Mammary epithelial cell (primary cell): ENCODE measurements around the gene ARID1B.
"Not testable (repeated sequence)": the region's sequence is repeated elsewhere in the genome, so short reads cannot be mapped to it uniquely, and the experiment has no call there.

Experiments
- EZH2 ChIP-seq: IDR thresholded peaks from 2 replicates; pipeline ENCODE4 v1.6.1; 2012; ENCODE audit warnings: low read length, inconsistent platforms, borderline replicate concordance
- TF ChIP-seq, protein P1 (sequence below), 2 donors: IDR thresholded peaks in 1 of 2; conservative IDR thresholded peaks in 1 of 2; 2 replicates each; pipeline ENCODE4 v1.5.1; 2011 to 2012; ENCODE audit warnings: inconsistent platforms in 2 of 2, low read length in 2 of 2, mild to moderate bottlenecking in 2 of 2, control low read depth in 1 of 2, low read depth in 1 of 2; ENCODE audit not compliant: insufficient read depth in 1 of 2; ENCODE audit errors: extremely low read depth in 1 of 2

DNA sequence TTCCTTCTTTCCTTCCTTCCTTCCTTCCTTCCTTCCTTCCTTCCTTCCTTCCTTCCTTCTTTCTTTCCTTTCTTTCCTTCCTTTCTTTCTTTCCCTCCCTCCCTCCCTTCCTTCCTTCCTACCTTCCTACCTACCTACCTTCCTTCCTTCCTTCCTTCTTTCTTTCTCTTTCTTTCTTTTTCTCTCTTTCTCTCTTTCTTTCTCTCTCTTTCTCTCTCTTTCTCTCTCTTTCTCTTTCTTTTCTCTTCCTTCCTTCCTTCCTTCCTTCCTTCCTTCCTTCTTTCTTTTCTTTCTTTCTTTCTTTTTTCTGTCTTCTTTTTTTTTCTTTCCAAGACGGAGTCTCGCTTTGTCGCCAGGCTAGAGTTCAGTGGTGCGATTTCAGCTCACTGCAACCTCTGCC, 262.5 kb downstream of the ARID1B start:
- not testable (repeated sequence) for TF ChIP-seq EZH2
- TF ChIP-seq, protein P1, sequence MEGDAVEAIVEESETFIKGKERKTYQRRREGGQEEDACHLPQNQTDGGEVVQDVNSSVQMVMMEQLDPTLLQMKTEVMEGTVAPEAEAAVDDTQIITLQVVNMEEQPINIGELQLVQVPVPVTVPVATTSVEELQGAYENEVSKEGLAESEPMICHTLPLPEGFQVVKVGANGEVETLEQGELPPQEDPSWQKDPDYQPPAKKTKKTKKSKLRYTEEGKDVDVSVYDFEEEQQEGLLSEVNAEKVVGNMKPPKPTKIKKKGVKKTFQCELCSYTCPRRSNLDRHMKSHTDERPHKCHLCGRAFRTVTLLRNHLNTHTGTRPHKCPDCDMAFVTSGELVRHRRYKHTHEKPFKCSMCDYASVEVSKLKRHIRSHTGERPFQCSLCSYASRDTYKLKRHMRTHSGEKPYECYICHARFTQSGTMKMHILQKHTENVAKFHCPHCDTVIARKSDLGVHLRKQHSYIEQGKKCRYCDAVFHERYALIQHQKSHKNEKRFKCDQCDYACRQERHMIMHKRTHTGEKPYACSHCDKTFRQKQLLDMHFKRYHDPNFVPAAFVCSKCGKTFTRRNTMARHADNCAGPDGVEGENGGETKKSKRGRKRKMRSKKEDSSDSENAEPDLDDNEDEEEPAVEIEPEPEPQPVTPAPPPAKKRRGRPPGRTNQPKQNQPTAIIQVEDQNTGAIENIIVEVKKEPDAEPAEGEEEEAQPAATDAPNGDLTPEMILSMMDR (conservative IDR thresholded peaks at IDR 0.05 in 1 of 2, IDR thresholded peaks at IDR 0.05 in 1 of 2; ENCODE audit: extremely low read depth in 1 of 2, insufficient read depth in 1 of 2, low read depth in 1 of 2, low read length in 2 of 2): not testable (repeated sequence)
